Esophagus squamous epithelium (tissue), 4 donors: ENCODE measurements around the gene SLC9A1.

Source experiments
- POLR2A ChIP-seq, 4 donors: fragments of 450-650 bp; IDR thresholded peaks; one replicate each; pipeline ENCODE4 v1.6.1; 2017; ENCODE audit warnings: antibody characterized with exemption in 4 of 4, mild to moderate bottlenecking in 4 of 4, moderate library complexity in 3 of 4
- TF ChIP-seq, protein P1 (sequence below), 6 experiments: fragments of 450-650 bp in 4 of 6; fragments of 200-600 bp in 2 of 6; sonication (generic) in 2 of 6; IDR thresholded peaks; one replicate each; pipeline ENCODE4 v1.5.1; 2016 to 2019; ENCODE audit warnings: antibody characterized with exemption in 6 of 6, mild to moderate bottlenecking in 4 of 6, moderate library complexity in 4 of 6

DNA sequence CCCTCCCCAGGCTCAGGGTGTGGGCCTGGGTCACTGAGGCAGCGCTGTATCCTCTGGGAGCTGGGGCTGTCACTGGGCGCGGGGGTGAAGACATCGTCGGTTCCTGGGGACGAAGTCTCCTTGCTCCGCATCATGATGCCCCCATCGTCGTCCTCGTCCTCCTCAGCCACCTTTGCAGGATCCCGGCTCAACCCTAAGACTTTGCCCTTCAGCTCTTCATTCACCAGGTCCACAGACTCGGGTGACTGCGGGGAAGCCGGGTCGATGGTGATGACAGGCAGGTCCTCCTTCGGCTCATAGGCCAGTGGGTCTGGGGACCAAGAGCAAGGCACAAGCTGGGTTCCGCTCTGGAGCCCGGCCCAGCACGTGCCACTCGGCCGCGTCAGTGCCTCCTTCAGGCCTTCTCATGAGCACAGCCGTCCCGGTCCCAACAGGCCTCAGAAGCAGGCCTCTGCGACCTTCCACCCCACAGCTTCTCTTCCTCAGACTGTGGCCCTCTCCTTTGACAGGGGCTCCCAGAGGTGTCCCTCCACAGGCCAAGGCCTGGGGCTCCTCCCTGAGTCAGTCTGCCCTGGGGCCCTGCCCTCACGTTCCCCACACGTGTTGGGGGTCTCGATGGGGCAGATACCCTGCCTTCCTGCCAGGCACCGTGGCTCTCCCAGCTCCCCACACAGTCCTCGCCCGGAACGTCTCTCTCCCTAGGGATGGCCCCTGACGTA is 54.4 kb downstream of the SLC9A1 start:
- no peak for TF ChIP-seq POLR2A (IDR thresholded peaks at IDR 0.05)
- TF ChIP-seq, protein P1, sequence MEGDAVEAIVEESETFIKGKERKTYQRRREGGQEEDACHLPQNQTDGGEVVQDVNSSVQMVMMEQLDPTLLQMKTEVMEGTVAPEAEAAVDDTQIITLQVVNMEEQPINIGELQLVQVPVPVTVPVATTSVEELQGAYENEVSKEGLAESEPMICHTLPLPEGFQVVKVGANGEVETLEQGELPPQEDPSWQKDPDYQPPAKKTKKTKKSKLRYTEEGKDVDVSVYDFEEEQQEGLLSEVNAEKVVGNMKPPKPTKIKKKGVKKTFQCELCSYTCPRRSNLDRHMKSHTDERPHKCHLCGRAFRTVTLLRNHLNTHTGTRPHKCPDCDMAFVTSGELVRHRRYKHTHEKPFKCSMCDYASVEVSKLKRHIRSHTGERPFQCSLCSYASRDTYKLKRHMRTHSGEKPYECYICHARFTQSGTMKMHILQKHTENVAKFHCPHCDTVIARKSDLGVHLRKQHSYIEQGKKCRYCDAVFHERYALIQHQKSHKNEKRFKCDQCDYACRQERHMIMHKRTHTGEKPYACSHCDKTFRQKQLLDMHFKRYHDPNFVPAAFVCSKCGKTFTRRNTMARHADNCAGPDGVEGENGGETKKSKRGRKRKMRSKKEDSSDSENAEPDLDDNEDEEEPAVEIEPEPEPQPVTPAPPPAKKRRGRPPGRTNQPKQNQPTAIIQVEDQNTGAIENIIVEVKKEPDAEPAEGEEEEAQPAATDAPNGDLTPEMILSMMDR (IDR thresholded peaks at IDR 0.05), result no peak
